WERI-Rb-1 (cell line): Measurements from ENCODE around the gene FRMD4B.

Source experiments
- DNase-seq: peaks from one replicate; pipeline ENCODE4 v3.0.0-alpha.2; 2020
- H3K27ac ChIP-seq: fragments of 250-450 bp; sonication (Bioruptor Pico); 2 replicates; pipeline ENCODE4 v1.5.1; 2020; ENCODE audit warnings: mild to moderate bottlenecking, moderate library complexity
- H3K27me3 ChIP-seq: fragments of 250-450 bp; sonication (Bioruptor Pico); 2 replicates; pipeline ENCODE4 v1.5.1; 2021; ENCODE audit warnings: mild to moderate bottlenecking, low read depth, moderate library complexity; ENCODE audit not compliant: insufficient read depth, severe bottlenecking
- H3K36me3 ChIP-seq: fragments of 250-450 bp; sonication (Bioruptor Pico); 2 replicates; pipeline ENCODE4 v1.5.1; 2020; ENCODE audit warnings: mild to moderate bottlenecking, moderate library complexity
- H3K4me3 ChIP-seq: 2 replicates; pipeline ENCODE4 v1.5.1; 2011; ENCODE audit warnings: low read depth, mild to moderate bottlenecking, control low read depth, low read length
- H3K9me3 ChIP-seq: fragments of 250-450 bp; sonication (Bioruptor Pico); 2 replicates; pipeline ENCODE4 v1.5.1; 2021; ENCODE audit warnings: mild to moderate bottlenecking, moderate library complexity; ENCODE audit not compliant: severe bottlenecking
- TF ChIP-seq, protein P1 (sequence below): IDR thresholded peaks from 2 replicates; pipeline ENCODE4 v1.5.1; 2011; ENCODE audit warnings: low read depth, mild to moderate bottlenecking, control low read depth, inconsistent platforms, low read length

Gene FRMD4B

DNA sequence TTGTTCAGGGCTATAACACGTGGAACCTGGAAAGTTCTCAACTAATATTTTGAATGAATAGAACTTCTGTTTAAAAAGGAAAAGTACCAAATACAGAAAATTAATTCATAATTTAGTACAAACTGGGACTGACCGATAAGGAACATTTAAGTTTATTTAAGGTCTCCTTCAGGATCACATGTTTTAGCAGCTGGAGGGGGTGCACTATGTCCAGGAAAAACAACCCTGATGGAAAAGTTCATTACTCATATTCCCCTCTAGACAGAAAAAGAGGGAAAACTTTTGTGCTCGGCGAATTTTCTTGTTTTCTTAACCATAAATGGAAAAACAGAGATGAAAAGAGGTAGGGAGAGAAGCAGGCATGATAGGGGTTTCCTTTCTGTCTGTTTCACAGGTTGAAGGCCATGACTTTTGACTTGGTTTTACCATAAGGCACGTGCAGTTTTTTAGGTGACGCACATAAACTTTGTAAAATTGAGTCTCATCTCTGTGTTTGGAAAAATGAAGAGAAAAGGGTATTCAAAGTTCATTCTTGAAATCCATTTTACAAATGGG is 26.5 kb downstream of the FRMD4B start:
- no peak overlapping the region for H3K27ac ChIP-seq
- no peaks in the 10 kb centered on the region for H3K27me3 ChIP-seq
- no peak overlapping the region for H3K4me3 ChIP-seq
- H3K36me3 ChIP-seq: no peaks in the 10 kb centered on the region
- TF ChIP-seq, protein P1, sequence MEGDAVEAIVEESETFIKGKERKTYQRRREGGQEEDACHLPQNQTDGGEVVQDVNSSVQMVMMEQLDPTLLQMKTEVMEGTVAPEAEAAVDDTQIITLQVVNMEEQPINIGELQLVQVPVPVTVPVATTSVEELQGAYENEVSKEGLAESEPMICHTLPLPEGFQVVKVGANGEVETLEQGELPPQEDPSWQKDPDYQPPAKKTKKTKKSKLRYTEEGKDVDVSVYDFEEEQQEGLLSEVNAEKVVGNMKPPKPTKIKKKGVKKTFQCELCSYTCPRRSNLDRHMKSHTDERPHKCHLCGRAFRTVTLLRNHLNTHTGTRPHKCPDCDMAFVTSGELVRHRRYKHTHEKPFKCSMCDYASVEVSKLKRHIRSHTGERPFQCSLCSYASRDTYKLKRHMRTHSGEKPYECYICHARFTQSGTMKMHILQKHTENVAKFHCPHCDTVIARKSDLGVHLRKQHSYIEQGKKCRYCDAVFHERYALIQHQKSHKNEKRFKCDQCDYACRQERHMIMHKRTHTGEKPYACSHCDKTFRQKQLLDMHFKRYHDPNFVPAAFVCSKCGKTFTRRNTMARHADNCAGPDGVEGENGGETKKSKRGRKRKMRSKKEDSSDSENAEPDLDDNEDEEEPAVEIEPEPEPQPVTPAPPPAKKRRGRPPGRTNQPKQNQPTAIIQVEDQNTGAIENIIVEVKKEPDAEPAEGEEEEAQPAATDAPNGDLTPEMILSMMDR: no peak
- no peak for DNase-seq
- no peaks in the 10 kb centered on the region for H3K9me3 ChIP-seq

DNA sequence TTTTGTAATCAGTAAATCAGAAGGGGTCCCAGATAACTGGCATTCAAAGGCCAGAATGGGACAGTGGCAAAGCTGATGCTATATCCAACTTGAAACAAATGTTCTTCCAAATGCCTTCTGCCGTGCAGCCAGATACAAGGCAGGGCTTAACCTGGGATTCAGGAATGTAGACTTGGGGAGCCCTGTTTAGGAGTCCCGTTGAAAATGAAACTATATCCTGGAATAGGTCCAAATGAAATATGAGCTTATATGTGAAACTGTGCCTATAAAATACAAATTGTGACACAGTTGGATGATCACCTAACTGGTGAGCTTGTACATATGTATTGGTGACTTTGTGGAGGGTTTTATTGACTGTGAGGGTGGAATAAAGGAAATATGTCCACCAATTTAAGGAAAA is 28.7 kb downstream of the FRMD4B start:
- H3K27me3 ChIP-seq: no peaks in the 10 kb centered on the region
- no peaks in the 10 kb centered on the region for H3K9me3 ChIP-seq
- H3K36me3 ChIP-seq: no peaks in the 10 kb centered on the region
- DNase-seq: no peak
- no peak overlapping the region for H3K27ac ChIP-seq
- TF ChIP-seq, protein P1: no peak
- H3K4me3 ChIP-seq: no peak overlapping the region

DNA sequence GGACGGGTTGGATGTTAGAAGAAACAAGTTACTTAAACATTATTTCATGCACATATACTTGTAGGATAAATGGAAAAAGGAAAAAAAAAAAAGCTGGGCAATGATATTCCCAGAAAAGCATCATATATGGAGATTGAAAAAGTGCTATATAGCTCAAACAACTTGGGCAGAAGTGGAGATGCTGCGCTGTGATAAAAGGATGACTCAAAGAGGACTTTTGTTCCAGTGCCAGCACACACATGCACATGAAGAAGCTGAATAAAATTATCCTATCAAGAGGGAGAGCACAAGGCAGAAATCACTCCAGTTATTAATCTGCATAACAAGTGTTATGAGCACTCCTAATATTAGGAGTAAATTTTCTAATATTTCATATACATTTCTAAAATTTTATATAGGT is 30.9 kb downstream of the FRMD4B start:
- no peaks in the 10 kb centered on the region for H3K36me3 ChIP-seq
- H3K9me3 ChIP-seq: no peaks in the 10 kb centered on the region
- TF ChIP-seq, protein P1: no peak
- DNase-seq: no peak
- no peak overlapping the region for H3K4me3 ChIP-seq
- H3K27ac ChIP-seq: no peak overlapping the region
- H3K27me3 ChIP-seq: no peaks in the 10 kb centered on the region

DNA sequence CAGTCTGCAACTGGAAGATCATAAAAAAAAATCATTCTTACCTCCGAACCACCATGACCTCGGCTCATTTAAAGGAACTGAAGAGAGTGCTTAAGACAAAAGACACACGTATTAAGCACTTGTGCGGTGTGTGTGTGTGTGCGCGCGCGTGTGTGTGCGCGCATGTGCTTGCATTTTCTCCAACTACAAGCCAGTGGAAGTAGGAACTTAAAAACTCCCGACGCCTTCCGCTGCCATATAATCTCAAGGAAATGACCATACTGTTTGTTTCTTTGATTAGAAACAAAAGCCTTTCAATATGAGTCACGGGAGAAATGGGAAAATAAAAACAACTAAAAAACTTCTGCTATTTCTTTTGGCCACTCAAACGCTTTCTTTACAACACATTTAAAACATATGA is 32.4 kb downstream of the FRMD4B start:
- TF ChIP-seq, protein P1: no peak
- Histone ChIP-seq H3K27me3 (no peaks in the 10 kb centered on the region), H3K36me3 (no peaks in the 10 kb centered on the region), H3K9me3 (no peaks in the 10 kb centered on the region), H3K4me3 (no peak overlapping the region), H3K27ac (no peak overlapping the region)
- DNase-seq: no peak

DNA sequence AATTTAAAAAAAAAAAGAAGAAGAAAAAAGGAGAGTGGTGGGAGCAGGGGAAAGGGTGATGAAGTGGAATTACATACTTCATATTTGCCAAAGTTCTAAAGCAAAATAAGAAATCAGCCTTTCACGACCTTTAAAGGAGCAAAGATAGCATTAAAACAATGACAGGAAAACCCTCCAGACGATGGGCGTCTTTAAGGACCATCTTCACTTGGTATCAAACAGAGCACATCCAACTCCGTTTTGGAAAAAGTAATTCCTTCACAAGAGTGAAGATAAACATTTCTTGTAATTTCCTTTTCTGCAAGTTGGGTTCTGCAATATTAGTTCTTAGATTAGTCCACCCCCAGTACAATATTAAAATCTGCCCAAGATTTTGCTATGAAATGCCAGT is 32.8 kb downstream of the FRMD4B start:
- H3K4me3 ChIP-seq: no peak overlapping the region
- no peaks in the 10 kb centered on the region for H3K27me3 ChIP-seq
- DNase-seq: no peak
- H3K9me3 ChIP-seq: no peaks in the 10 kb centered on the region
- H3K27ac ChIP-seq: no peak overlapping the region
- H3K36me3 ChIP-seq: no peaks in the 10 kb centered on the region
- TF ChIP-seq, protein P1: no peak

DNA sequence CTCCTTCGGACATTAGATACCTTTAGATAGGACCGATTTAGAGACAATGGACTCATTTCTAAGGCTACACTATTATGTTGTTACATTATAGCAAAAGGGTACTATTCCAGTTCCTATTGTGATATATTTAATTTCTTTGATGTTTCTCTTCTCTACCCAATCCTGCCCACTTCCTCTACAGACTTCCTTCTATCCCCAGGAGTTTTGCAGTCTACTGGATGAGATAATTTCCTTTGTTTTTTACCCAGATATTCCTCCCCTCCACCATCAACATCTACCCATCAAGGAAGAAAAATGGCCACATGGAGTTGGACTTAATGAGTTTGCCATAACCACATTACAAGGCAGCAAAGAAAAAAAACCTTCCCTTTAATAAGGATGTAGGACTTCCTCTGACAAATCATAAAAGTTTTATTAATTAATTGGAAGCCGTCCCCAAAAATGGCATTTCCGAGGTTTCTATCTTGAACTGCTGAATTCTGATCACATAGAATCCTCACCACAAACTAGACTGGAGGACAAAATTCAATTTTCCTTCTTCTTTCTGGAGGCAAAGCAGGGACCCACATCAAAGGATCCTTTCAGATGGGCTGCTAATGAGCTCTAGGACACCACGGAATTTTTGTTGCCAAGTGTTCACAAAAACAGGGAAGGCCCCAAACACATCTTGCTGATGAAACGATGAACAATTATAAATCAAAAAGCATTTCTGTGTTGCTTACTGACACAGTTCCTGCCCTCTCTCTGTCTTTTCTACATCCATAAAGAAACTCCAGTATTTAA is 33.4 kb downstream of the FRMD4B start:
- Histone ChIP-seq H3K27me3 (no peaks in the 10 kb centered on the region), H3K4me3 (no peak overlapping the region), H3K9me3 (no peaks in the 10 kb centered on the region), H3K36me3 (no peaks in the 10 kb centered on the region), H3K27ac (no peak overlapping the region)
- DNase-seq: no peak
- TF ChIP-seq, protein P1: no peak
